Limb (tissue), 2 donors: ENCODE measurements around the gene C18orf63.
"Not testable (repeated sequence)": the region's sequence is repeated elsewhere in the genome, so short reads cannot be mapped to it uniquely, and the experiment has no call there.

Experiments
- DNase-seq, 2 donors: peaks; one replicate each; pipeline ENCODE4 v3.0.0-alpha.2; 2016; ENCODE audit errors: extremely low spot score in 2 of 2

C18orf63 gene

GRCh38 chr18:74326791-74327190, 11.2 kb downstream of the C18orf63 start:
- not testable (repeated sequence) for DNase-seq

- no peak for DNase-seq
Measured at GRCh38 chr18:74328206-74328605, 12.6 kb downstream of the C18orf63 start.

- no peak for DNase-seq
Measured at GRCh38 chr18:74329688-74330205, 14.1 kb downstream of the C18orf63 start.

- no peak for DNase-seq
Measured at GRCh38 chr18:74331404-74331803, 15.8 kb downstream of the C18orf63 start.

GRCh38 chr18:74333091-74333490, 17.5 kb downstream of the C18orf63 start:
- DNase-seq = no peak

- no peak for DNase-seq
Measured at GRCh38 chr18:74334242-74334893, 18.7 kb downstream of the C18orf63 start.

- no peak for DNase-seq
Measured at GRCh38 chr18:74336656-74337055, 21.0 kb downstream of the C18orf63 start.

- no peak for DNase-seq
Measured at GRCh38 chr18:74337155-74337911, 21.7 kb downstream of the C18orf63 start.

GRCh38 chr18:74337912-74338309, 22.3 kb downstream of the C18orf63 start:
- no peak for DNase-seq

- DNase-seq = peak in 1 of 2 donors; percentile 56
Measured at GRCh38 chr18:74342416-74343043, 26.9 kb downstream of the C18orf63 start.

GRCh38 chr18:74346206-74346605, 30.6 kb downstream of the C18orf63 start:
- no peak for DNase-seq

GRCh38 chr18:74348581-74348980, 32.9 kb downstream of the C18orf63 start:
- no peak for DNase-seq

GRCh38 chr18:74351354-74351753, 35.7 kb downstream of the C18orf63 start:
- no peak for DNase-seq

GRCh38 chr18:74353169-74353775, 37.6 kb downstream of the C18orf63 start:
- DNase-seq = peak; percentile 71 to 73

GRCh38 chr18:74356959-74357358, 41.3 kb downstream of the C18orf63 start:
- no peak for DNase-seq

GRCh38 chr18:74360852-74361655, 45.4 kb downstream of the C18orf63 start:
- DNase-seq = no peak

GRCh38 chr18:74367905-74368304, 52.3 kb downstream of the C18orf63 start:
- DNase-seq = no peak

GRCh38 chr18:74368901-74369705, 53.5 kb downstream of the C18orf63 start:
- DNase-seq = no peak

GRCh38 chr18:74370115-74370514, 54.5 kb downstream of the C18orf63 start:
- DNase-seq = peak in 1 of 2 donors; percentile 23

GRCh38 chr18:74373428-74373827, 57.8 kb downstream of the C18orf63 start:
- no peak for DNase-seq
